Natural killer cell treated with Interleukin-12 subunit alpha and Interleukin-12 subunit beta and Interleukin-15 and Interleukin-18, amount 100 ng/mL, for 72 hours (primary cell): ENCODE results near the gene MAPRE3. TPM values are rescaled to one million over a fixed set of nuclear protein-coding genes. Genes with fewer than 3 reads are reported as not detected.

Experiments used
- ATAC-seq, 2 donors: fragments of 150-1000 bp; cut with Tn5 transposase in 1 of 2; sonication (Bioruptor Pico), chemical (Tn5 transposase) in 1 of 2; 2 replicates each; pipeline ENCODE4 v1.10.0; 2021
- DNase-seq: peaks from one replicate; pipeline ENCODE4 v3.0.0; 2022; ENCODE audit warnings: low spot score
- H3K27ac Mint-ChIP-seq, 2 donors: 1 replicate in 1 of 2; 2 replicates in 1 of 2; pipeline ENCODE4 v1.8.0; 2022; ENCODE audit warnings: mixed read lengths in 2 of 2, mild to moderate bottlenecking in 1 of 2, moderate library complexity in 1 of 2
- H3K27me3 Mint-ChIP-seq, 2 donors: 1 replicate in 1 of 2; 2 replicates in 1 of 2; pipeline ENCODE4 v1.8.0; 2022; ENCODE audit warnings: mixed read lengths in 2 of 2
- H3K36me3 Mint-ChIP-seq: one replicate; pipeline ENCODE4 v1.8.0; 2022; ENCODE audit warnings: mixed read lengths
- H3K4me1 Mint-ChIP-seq, 2 donors: 1 replicate in 1 of 2; 2 replicates in 1 of 2; pipeline ENCODE4 v1.8.0; 2022; ENCODE audit warnings: low read depth in 2 of 2, mixed read lengths in 2 of 2, mild to moderate bottlenecking in 1 of 2
- H3K4me3 Mint-ChIP-seq: one replicate; pipeline ENCODE4 v1.8.0; 2022; ENCODE audit warnings: mixed read lengths
- H3K9me3 Mint-ChIP-seq: 2 replicates; pipeline ENCODE4 v1.8.0; 2022; ENCODE audit warnings: mixed read lengths
- total RNA-seq, 2 donors: library from RNA; stranded (reverse); gene quantifications; one replicate each; pipeline ENCODE4 v1.2.3, GENCODE V29; 2022

Gene MAPRE3
- total RNA-seq, 2 donors from 2014 or later = 5.7 to 10.0 TPM

DNA sequence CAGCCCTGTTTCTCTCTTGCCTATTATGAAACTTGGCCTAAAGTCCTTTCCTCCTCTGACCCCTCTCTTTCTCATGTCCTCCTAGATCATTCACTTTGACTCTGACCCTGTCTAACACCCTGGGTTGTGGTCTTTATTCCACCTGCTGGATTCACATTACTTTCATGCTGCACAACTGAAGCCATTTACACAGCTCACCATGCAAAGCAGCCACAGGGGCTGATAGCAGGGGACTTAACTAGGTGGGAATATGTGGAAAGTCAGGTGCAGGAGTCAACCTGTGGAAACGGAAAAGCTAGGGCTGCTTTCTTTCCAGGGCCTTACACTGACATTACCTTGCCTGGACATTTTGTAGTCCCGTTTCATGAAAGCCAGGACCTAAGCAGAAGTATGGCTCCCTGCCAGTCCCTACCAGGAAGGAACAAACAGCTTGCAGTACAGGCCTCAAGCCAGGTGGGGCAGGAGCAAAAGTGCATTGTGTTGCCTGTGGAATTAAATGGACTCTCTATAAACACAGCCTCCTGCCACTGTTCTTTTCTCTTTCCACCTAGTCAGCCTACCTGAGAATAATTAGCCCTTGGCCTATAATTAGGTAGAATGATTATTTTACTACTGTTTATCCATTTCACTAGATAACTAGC, 11.8 kb downstream of the MAPRE3 start:
- H3K36me3 Mint-ChIP-seq = no peaks in the 10 kb centered on the region
- DNase-seq (no peak), ATAC-seq (no peak)
- peaks cover 0 to 5% of the 10 kb centered on the region in 2 donors for H3K4me1 Mint-ChIP-seq
- H3K4me3 Mint-ChIP-seq = no peak overlapping the region
- no peak overlapping the region for H3K27ac Mint-ChIP-seq
- peaks cover 3 to 6% of the 10 kb centered on the region in 2 donors for H3K27me3 Mint-ChIP-seq
- H3K9me3 Mint-ChIP-seq = no peaks in the 10 kb centered on the region

DNA sequence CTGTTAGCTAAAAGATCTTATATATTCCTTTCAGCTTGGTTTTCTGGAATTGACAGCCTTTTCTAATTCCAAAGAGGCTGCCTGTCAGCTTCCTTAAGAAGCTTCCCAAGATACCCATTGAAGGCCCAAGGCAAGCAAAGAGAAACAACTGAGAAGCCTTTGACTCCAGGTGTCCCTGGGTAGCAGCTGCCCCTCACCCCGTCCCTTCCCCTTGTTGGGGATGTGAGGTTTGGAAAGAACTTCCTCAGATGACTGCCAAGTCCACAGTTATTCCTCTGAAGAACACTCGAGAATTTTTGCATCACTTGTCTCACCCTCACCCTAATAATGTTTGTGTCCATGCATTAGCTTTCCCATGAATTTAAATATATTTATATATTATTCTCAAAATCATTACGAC, 13.3 kb downstream of the MAPRE3 start:
- H3K36me3 Mint-ChIP-seq = no peaks in the 10 kb centered on the region
- no peak for ATAC-seq
- H3K27ac Mint-ChIP-seq = no peak overlapping the region
- H3K4me3 Mint-ChIP-seq = no peak overlapping the region
- H3K27me3 Mint-ChIP-seq = peaks cover 0 to 6% of the 10 kb centered on the region in 2 donors
- DNase-seq = no peak
- H3K9me3 Mint-ChIP-seq = no peaks in the 10 kb centered on the region
- H3K4me1 Mint-ChIP-seq = peaks cover 0 to 5% of the 10 kb centered on the region in 2 donors

- Mint-ChIP-seq H3K4me1 (no peaks in the 10 kb centered on the region), H3K27me3 (peaks cover 0 to 2% of the 10 kb centered on the region in 2 donors), H3K4me3 (no peak overlapping the region), H3K27ac (no peak overlapping the region), H3K36me3 (no peaks in the 10 kb centered on the region), H3K9me3 (no peaks in the 10 kb centered on the region)
- DNase-seq (no peak), ATAC-seq (no peak)
Measured at GRCh38 chr2:26985807-26986206, 15.4 kb downstream of the MAPRE3 start.

DNA sequence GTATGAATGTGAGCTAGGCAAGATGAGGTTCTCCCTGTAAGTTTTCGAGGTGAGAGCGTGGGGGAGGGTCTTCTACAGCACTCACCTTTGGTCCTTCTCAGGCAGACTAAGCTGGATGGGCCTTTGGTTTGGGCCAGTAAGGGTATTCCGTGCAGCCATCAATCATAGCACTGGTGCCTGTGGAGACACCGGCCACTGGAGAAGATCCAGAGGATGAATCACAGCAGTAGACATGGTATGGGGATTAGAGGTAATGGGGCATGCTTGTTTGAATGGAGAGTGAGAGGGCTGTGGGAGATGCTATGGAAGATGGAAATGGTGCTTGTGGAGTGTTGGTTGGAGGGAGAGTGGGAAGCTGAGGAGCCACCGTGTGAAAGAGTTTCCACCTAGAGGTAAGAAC, 16.1 kb downstream of the MAPRE3 start:
- Mint-ChIP-seq H3K4me1 (no peaks in the 10 kb centered on the region), H3K4me3 (no peak overlapping the region), H3K27me3 (peaks cover 0 to 2% of the 10 kb centered on the region in 2 donors), H3K36me3 (no peaks in the 10 kb centered on the region), H3K27ac (no peak overlapping the region), H3K9me3 (no peaks in the 10 kb centered on the region)
- DNase-seq (no peak), ATAC-seq (no peak)

GRCh38 chr2:26988058-26988860, 17.8 kb downstream of the MAPRE3 start:
- H3K9me3 Mint-ChIP-seq = no peaks in the 10 kb centered on the region

GRCh38 chr2:26989156-26989555, 18.7 kb downstream of the MAPRE3 start:
- Mint-ChIP-seq H3K4me3 (no peak overlapping the region), H3K4me1 (no peaks in the 10 kb centered on the region), H3K36me3 (no peaks in the 10 kb centered on the region), H3K27me3 (peaks cover 0 to 2% of the 10 kb centered on the region in 2 donors), H3K27ac (no peak overlapping the region), H3K9me3 (no peaks in the 10 kb centered on the region)
- ATAC-seq (no peak), DNase-seq (no peak)

More at GRCh38 chr2:26988058-26988860, 17.8 kb downstream of the MAPRE3 start:
- no peak for ATAC-seq
- DNase-seq = no peak
- Mint-ChIP-seq H3K4me1 (no peaks in the 10 kb centered on the region), H3K27me3 (peaks cover 0 to 2% of the 10 kb centered on the region in 2 donors), H3K27ac (no peak overlapping the region), H3K4me3 (no peak overlapping the region), H3K36me3 (no peaks in the 10 kb centered on the region)

GRCh38 chr2:26991717-26992116, 21.3 kb downstream of the MAPRE3 start:
- DNase-seq (no peak), ATAC-seq (no peak)
- Mint-ChIP-seq H3K4me3 (no peak overlapping the region), H3K27ac (no peak overlapping the region), H3K36me3 (no peaks in the 10 kb centered on the region), H3K9me3 (no peaks in the 10 kb centered on the region), H3K27me3 (peaks cover 0 to 2% of the 10 kb centered on the region in 2 donors), H3K4me1 (no peaks in the 10 kb centered on the region)

DNA sequence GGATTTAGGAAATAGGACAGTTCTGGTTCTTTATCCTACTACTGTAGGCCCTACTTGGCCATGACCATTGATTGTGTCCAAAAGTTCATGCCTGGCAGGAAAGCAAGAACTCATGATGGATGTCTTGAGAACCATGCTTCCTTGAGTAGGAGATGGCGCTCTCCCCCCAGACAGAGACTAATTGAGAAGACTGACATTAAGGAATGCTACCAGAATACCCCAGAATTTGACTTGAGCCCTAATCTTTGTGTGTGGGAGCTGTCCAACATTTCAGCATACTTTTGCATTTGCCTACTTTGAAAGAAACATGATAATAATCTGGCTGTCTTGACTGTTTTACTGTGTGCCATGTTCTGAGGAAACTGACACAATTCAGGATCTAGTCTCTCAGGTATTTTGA, 23.3 kb downstream of the MAPRE3 start:
- no peaks in the 10 kb centered on the region for H3K36me3 Mint-ChIP-seq
- no peak overlapping the region for H3K27ac Mint-ChIP-seq
- H3K4me1 Mint-ChIP-seq = no peaks in the 10 kb centered on the region
- ATAC-seq = no peak
- no peaks in the 10 kb centered on the region for H3K9me3 Mint-ChIP-seq
- H3K27me3 Mint-ChIP-seq = peaks cover 2 to 3% of the 10 kb centered on the region in 2 donors
- H3K4me3 Mint-ChIP-seq = no peak overlapping the region
- DNase-seq = no peak

GRCh38 chr2:26994983-26995382, 24.5 kb downstream of the MAPRE3 start:
- Mint-ChIP-seq H3K4me3 (no peak overlapping the region), H3K27ac (no peak overlapping the region), H3K4me1 (no peaks in the 10 kb centered on the region), H3K27me3 (peaks cover 7 to 8% of the 10 kb centered on the region in 2 donors), H3K9me3 (no peaks in the 10 kb centered on the region), H3K36me3 (no peaks in the 10 kb centered on the region)
- ATAC-seq (no peak), DNase-seq (no peak)

- Mint-ChIP-seq H3K36me3 (no peaks in the 10 kb centered on the region), H3K27ac (no peak overlapping the region), H3K4me3 (no peak overlapping the region), H3K9me3 (no peaks in the 10 kb centered on the region), H3K4me1 (no peaks in the 10 kb centered on the region), H3K27me3 (peaks cover 8% of the 10 kb centered on the region in 2 donors)
- DNase-seq (no peak), ATAC-seq (no peak)
Measured at GRCh38 chr2:26997394-26997793, 27.0 kb downstream of the MAPRE3 start.

- Mint-ChIP-seq H3K27me3 (peaks cover 8% of the 10 kb centered on the region in 2 donors), H3K27ac (no peak overlapping the region), H3K36me3 (no peaks in the 10 kb centered on the region), H3K9me3 (no peaks in the 10 kb centered on the region), H3K4me1 (no peaks in the 10 kb centered on the region), H3K4me3 (no peak overlapping the region)
- no peak for ATAC-seq
- DNase-seq = no peak
Measured at GRCh38 chr2:26998323-26998722, 27.9 kb downstream of the MAPRE3 start.

- DNase-seq (no peak), ATAC-seq (no peak)
- no peaks in the 10 kb centered on the region for H3K4me1 Mint-ChIP-seq
- peaks cover 8 to 9% of the 10 kb centered on the region in 2 donors for H3K27me3 Mint-ChIP-seq
- no peak overlapping the region for H3K4me3 Mint-ChIP-seq
- H3K9me3 Mint-ChIP-seq = no peaks in the 10 kb centered on the region
- no peaks in the 10 kb centered on the region for H3K36me3 Mint-ChIP-seq
- H3K27ac Mint-ChIP-seq = no peak overlapping the region
Measured at GRCh38 chr2:27000228-27000627, 29.8 kb downstream of the MAPRE3 start.

- Mint-ChIP-seq H3K9me3 (no peaks in the 10 kb centered on the region), H3K4me3 (no peak overlapping the region), H3K36me3 (no peaks in the 10 kb centered on the region), H3K27me3 (peaks cover 11 to 13% of the 10 kb centered on the region in 2 donors), H3K27ac (no peak overlapping the region), H3K4me1 (no peaks in the 10 kb centered on the region)
- ATAC-seq (no peak), DNase-seq (no peak)
Measured at GRCh38 chr2:27000995-27001394, 30.6 kb downstream of the MAPRE3 start.

DNA sequence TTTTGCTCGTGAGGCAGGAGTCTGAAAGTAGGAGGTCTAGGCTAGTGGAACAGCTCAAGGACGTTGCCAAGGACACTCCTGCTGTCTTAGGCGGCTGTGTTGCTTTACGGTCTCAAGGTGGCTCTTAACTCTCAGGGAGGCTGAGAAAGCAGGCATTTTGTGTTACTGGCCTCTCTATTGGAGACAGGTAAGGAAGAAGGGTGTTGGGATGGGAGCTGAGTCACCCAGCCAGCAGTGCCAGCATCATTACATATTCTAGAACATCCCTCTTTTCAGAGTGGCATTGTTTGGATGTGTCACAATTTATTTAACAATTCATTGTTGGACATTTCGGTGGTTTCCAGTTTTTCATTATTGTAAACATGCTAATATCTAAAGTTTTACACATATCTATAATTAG, 31.5 kb downstream of the MAPRE3 start:
- no peaks in the 10 kb centered on the region for H3K4me1 Mint-ChIP-seq
- no peaks in the 10 kb centered on the region for H3K9me3 Mint-ChIP-seq
- H3K4me3 Mint-ChIP-seq = no peak overlapping the region

More for the DNA sequence above, 31.5 kb downstream of the MAPRE3 start:
- Mint-ChIP-seq H3K27me3 (peaks cover 11 to 13% of the 10 kb centered on the region in 2 donors), H3K36me3 (no peaks in the 10 kb centered on the region), H3K27ac (no peak overlapping the region)
- DNase-seq (no peak), ATAC-seq (no peak)
